ENCODE data around the gene OSMR.
"Not testable (repeated sequence)": the region's sequence is repeated elsewhere in the genome, so short reads cannot be mapped to it uniquely, and the experiment has no call there.

Gene OSMR

GRCh38 chr5:38831909-38832308 is 13.9 kb upstream of the OSMR start:
- DNase-seq, result peak in 1 of 2 experiments; percentile 31

GRCh38 chr5:38832810-38833209 is 13.0 kb upstream of the OSMR start:
- no peak for DNase-seq

- no peak for DNase-seq
Measured at GRCh38 chr5:38835887-38836286, 9.9 kb upstream of the OSMR start.

GRCh38 chr5:38837416-38837815 is 8.4 kb upstream of the OSMR start:
- DNase-seq, result peak in 1 of 2 experiments; percentile 37

DNA sequence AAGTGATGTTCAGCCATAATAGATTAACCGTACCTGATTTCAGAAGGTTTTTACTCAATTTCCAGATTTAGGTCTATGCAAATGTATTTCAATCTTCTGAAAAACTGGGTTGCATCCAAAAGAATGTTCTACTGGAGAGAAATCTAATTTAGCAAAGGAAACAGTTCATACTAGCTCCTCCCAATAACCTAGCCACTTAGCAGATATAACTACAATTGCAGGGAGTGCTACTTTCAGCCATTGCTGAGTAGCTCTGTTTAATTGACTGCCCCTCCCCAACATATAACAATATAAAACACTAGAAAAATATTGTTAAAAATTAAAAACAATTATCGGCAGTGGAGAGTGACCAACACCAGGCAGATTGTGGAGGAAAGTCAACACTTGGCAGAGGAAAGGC is 7.9 kb upstream of the OSMR start:
- DNase-seq, result no peak

DNA sequence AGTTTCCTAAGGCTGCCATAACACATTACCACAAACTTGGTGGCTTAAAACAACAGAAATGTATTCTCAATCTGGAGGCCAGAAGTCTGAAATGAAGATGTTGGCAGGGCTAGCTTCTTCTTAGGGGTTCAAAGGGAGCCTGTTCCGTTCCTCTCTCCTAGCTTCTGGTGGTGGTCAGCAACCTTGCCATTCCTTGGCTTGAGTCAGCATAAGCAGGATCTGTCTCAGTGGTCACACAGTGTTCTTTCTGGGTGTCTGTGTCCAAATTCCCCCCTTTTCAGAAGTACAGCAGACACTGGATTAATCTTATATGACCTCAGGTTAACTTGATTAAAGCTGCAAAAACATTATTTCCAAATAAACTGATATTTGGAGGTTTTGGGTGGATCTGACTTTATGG is 2.1 kb upstream of the OSMR start:
- DNase-seq, result no peak

GRCh38 chr5:38846379-38847011 is 683 bp downstream of the OSMR start:
- no peak for DNase-seq

DNA sequence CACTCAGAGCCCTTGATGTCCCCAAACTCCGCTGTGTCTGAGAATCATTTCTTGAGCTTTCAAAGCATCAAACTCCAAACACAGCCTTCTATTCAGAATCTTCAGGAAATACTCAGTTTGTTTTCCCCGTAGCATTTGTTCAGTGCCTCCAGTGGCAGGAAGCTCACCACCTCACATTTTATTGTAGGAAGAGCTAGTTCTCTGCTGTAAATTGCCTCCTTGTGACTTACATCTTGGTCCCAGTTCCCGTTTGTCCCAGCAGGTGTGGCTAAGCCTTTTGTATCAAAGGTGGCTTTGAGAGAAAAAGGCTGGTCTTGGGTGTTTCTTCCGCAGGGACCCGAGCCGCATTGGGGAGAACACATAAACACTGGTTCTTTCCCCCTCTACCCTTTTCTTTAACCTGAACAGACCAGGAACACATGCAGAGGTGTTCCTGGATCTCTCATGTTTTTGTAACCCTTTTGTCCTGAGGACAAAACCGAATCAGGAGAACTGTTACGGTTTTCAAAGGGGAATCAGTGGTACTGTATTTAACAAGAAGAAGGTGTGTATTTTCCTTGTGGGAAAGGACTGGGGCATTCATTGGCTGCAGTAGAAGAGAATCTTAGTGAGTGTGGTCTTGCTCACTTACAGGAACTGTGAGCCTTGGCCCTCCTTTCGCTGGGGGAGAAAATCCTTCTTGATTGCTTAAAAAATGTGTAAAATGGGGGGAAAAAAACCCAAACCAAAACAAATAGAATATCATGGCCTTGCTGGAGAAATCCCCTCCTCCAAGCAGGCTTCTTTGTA is 1.9 kb downstream of the OSMR start:
- no peak for DNase-seq

DNA sequence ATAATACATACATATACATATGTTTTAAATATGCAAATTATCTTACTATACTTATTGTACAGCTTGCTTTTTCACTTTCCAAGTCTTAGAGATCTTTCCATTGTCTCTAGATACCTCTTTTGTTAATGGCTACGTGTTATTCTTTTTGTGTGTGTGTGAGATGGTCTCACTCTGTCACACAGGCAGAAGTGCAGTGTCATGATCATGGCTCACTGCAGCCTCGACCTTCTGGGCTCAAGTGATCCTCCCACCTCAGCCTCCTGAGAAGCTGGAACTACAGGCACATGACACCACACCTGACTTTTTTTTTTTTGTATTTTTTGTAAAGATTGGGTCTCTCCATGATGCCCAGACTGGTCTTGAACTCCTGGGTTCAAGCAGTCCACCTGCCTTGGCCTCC is 2.8 kb downstream of the OSMR start:
- no peak for DNase-seq

- not testable (repeated sequence) for DNase-seq
Measured at GRCh38 chr5:38851640-38852039, 5.8 kb downstream of the OSMR start.

DNA sequence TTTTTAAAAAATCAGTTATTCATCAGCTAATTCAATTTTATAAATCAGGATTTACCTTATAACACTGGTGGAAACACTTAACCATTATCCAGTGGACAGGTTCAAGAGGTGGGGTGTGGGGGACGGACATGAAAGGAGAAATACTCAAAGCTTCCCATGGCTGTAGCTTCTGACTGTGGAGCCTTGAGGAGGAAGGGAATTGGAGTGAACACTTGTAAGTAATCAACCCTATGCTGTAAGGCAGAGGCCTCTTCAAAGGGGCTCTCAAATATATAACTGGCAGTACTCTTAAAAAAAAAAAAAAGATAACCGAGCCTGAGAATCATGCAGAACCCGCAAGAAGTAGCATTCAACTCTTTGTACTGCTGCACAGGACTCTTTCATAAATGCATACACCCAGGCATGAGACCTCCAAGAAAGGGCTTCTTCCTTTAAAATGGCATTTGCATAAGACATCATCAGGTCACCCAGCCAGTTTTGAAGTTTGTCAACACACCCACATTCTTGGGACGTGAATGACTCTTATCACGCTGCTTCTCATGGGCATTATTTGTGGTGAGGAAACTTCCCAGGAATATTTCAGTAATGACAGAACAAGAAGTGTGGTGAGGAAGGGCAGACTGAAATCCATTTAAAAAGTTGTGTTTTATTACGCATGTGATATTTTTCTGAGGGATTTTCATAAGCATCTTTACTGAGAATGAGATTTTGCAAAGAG is 8.1 kb downstream of the OSMR start:
- DNase-seq, result no peak

- DNase-seq, result no peak
Measured at GRCh38 chr5:38854907-38855306, 9.1 kb downstream of the OSMR start.

GRCh38 chr5:38856660-38857059 is 10.8 kb downstream of the OSMR start:
- DNase-seq, result no peak

DNA sequence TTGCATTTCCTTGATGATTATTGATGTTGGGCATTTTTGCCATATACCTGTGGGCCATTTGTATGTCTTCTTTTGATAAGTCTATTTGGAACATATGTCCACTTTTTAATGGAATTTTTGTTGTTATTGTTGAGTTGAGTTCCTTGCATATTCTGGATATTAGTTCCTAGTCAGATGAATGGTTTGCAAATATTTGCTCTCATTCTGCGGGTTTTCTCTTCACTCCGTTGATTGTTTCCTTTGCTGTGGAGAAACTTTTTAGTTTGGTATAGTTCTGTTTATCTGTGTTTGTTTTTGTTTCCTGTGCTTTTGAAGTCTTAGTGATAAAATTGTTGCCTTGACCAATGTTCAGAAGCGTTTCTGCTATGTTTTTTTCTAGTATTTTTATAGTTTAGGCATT is 13.0 kb downstream of the OSMR start:
- no peak for DNase-seq

DNA sequence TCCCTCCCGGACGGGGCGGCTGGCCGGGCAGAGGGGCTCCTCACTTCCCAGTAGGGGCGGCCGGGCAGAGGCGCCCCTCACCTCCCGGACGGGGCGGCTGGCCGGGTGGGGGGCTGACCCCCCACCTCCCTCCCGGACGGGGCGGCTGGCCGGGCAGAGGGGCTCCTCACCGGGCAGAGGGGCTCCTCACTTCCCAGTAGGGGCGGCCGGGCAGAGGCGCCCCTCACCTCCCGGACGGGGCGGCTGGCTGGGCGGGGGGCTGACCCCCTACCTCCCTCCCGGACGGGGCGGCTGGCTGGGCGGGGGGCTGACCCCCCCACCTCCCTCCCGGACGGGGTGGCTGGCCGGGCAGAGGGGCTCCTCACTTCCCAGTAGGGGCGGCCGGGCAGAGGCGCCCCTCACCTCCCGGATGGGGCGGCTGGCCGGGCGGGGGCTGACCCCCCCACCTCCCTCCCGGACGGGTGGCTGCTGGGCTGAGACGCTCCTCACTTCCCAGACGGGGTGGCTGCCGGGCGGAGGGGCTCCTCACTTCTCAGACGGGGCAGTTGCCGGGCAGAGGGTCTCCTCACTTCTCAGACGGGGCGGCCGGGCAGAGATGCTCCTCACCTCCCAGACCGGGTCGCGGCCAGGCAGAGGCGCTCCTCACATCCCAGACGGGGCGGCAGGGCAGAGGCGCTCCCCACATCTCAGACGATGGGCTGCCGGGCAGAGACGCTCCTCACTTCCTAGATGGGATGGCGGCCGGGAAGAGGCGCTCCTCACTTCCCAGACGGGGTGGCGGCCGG is 16.4 kb downstream of the OSMR start:
- DNase-seq, result not testable (repeated sequence)

DNA sequence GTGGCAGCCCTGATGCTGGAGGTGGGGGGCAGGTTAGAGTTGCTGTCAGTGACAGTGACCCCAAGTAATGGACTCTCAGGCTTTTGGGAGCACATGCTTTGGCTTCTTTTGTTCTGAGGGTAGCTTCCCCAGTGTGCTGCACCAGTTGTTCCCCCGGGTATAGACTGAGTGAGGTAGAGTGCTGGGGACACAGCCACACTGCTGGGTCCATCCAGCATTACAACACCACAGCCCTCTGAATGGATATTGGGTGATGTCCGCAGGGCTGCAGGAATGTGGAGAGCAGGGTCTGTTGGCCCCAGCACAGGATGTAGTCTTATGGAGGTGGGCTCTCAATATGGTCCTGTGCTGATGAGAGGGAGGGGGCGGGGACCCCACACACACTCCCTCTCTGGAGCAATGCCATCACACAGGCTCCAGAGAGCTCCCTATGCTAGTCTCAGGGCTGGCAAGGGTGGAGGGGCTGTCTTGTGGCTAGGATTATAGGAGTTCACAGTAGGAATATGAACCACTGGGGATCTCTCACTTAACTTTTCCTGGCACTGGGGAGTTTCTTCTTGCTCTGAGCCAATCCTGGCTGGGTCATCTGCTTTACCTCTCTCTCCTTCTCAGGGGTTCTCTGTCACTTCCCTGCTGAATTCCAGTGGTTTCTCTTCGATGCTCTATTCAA is 20.7 kb downstream of the OSMR start:
- DNase-seq, result no peak

DNA sequence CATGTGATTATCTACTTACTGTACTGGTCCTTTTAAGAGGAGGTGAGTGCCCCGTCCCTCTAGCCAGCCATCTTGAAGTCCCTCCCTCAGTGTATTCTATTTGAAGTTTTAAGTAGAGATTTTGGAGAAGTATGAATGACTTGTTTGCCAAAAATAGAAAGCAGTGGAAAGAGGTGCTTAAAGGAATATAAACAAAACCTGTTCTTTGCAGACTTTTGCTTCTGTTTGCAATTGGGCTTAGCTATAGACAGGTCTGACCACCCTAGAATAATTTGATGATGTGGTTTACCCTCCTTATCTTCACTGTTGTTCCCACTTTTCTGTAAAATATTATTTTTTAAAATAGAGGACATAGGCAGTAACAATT is 21.2 kb downstream of the OSMR start:
- DNase-seq, result no peak

- no peak for DNase-seq
Measured at GRCh38 chr5:38867416-38867815, 21.6 kb downstream of the OSMR start.

GRCh38 chr5:38870595-38870994 is 24.8 kb downstream of the OSMR start:
- DNase-seq, result no peak

GRCh38 chr5:38871058-38871605 is 25.3 kb downstream of the OSMR start:
- no peak for DNase-seq

DNA sequence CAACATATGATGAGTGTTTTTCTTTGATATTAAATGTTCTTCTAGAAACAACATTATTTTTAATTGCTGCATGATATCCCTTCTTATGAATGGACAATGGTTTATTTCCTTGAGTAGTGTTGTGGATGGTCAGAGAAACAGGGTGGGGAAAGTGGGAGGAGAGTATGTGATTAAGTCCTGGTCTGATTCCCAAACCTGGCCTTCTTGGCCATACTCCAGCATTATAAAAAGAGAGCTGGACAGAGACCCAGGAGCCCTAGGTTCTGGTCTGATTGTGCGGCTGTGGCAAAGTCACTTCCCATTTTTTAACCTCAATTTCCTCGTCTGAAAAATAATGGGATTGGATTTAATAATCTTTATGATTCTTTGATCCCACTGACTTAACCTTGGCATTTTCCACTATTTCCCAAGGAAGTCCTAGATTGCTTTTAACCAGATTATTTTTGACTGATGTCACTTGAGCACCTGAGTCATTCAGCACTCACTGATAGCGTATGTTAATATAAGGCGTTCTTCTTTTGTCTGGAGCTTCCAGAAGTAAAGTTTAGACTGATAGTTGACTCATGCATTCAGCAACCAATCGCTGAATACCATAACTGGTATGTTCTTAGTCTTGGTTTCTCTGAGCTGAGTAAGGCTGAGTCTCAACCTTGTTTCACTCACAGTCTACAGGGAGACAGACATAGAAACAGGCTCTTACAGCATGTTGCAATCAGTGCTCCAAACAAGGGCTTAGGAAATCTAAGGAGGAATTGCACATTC is 26.2 kb downstream of the OSMR start:
- no peak for DNase-seq

- DNase-seq, result no peak
Measured at GRCh38 chr5:38872826-38873225, 27.0 kb downstream of the OSMR start.

Measured in NCI-H526 (cell line).